GM21786 (cell line): ENCODE measurements around the gene SLIT3.

Source experiments
- ATAC-seq: cut with Tn5 transposase; IDR thresholded peaks from one replicate; pipeline ENCODE4 v1.9.1; 2021; ENCODE audit not compliant: unreplicated experiment

Gene SLIT3

DNA sequence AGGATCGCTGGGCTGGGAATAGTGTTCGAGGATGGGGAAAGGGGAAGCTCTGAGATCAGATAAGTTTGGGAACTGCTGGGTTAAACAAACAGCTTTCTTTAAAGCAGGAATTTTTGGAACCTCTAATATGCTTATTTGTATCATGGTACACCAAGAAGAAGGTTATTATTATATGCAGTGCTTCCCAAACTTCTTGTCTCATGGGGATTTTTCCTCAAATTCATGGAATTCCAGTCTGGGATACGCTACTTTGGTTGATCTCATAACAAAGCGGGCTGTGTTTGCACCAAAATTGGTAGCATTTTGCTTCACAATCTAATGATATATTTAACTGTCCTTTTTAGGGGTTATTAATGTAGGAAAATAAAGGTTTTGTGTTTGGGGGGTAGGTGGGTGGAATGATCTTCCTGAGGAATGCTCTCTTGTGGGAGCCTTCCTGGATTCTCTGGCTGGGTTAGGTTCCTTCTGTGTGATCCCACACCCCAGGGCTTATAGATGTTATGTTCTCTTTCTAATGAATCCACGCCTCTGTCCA is 605.6 kb downstream of the SLIT3 start:
- ATAC-seq, result no peak

DNA sequence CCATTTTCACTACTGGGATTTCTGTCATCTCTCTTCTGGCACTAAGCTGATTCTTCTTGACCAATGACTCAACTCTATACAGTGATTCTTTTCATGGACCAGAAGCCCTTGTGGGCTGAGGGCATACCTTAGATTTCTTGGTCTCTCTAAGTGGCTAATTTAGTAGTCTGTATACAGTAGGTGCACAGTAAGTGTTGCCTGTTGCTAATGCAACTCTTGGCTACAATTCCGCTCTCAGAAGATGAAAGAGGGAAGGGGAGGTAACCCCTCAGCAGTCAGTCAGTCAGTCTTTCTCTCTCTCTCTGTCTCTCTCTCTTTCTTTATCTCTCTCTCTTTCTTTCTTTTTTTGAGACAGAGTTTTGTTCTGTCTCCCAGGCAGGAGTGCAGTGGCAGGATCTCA is 606.6 kb downstream of the SLIT3 start:
- no peak for ATAC-seq

DNA sequence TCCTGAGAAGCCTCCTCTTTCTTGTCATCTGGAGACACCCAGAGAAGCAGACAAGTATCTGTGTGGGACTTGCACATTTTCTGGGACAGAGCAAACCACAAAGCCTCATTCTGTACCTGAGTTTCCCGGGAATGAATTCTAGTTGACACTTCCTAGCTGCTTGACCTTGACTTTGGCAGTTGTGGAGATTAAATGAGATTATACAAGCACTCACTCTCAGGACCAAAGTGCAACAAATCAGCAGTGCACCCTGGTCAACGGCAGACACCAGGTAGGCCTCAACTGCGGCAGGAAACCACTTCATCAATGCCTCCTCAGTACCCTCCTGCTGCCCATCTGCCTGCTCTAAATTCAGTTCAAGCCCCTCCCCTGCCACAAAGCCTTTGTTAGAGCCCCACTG is 607.1 kb downstream of the SLIT3 start:
- no peak for ATAC-seq

DNA sequence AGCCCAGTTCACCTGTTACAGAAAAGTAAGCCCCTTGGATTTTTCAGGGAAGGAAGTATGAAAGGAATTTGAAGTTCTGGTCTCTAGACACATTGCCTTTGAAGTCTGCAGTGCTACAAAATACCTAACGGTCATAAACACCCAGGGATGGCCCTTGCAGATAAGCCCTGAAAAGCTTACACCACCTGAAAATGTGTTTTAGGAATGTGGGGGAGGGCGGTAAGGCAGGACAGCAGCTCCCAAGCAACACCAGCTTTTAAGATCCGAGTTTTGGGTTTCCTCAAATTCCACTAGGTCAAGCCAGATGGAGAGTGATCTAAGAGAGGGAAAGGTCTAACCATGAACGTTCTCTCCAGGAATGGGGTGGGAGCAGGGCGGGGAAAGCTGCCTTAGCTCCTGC is 607.6 kb downstream of the SLIT3 start:
- ATAC-seq, result no peak

- ATAC-seq, result no peak
Measured at GRCh38 chr5:168691891-168692290, 609.0 kb downstream of the SLIT3 start.

GRCh38 chr5:168689260-168689659 is 611.7 kb downstream of the SLIT3 start:
- no peak for ATAC-seq

- no peak for ATAC-seq
Measured at GRCh38 chr5:168686837-168687236, 614.1 kb downstream of the SLIT3 start.

DNA sequence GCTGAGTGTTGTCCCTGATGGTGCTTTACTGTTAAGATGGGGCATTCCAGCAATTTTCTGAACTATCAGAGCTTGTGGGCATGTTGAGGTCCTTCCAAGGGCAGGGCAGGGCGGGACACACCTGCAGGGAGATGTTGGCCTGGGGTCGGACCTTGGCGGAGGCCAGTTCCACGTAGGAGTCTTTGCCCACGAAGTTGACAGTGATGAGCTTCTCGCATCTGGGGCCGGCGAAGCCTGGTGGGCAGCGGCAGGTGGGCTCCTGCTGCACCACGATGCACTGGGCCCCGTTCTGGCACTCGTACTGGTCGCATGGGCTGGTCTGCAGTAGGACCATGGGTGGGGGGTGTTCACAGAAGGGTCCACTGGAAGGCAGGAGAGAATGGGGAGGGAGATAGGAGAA is 615.4 kb downstream of the SLIT3 start:
- ATAC-seq, result no peak

- ATAC-seq, result no peak
Measured at GRCh38 chr5:168683927-168684295, 617.0 kb downstream of the SLIT3 start.

- ATAC-seq, result no peak
Measured at GRCh38 chr5:168683247-168683926, 617.6 kb downstream of the SLIT3 start.

GRCh38 chr5:168681556-168682183 is 619.3 kb downstream of the SLIT3 start:
- no peak for ATAC-seq

- ATAC-seq, result no peak
Measured at GRCh38 chr5:168680395-168680794, 620.5 kb downstream of the SLIT3 start.

GRCh38 chr5:168679515-168679920 is 621.4 kb downstream of the SLIT3 start:
- ATAC-seq, result peak; percentile 64

- no peak for ATAC-seq
Measured at GRCh38 chr5:168676501-168676900, 624.4 kb downstream of the SLIT3 start.

DNA sequence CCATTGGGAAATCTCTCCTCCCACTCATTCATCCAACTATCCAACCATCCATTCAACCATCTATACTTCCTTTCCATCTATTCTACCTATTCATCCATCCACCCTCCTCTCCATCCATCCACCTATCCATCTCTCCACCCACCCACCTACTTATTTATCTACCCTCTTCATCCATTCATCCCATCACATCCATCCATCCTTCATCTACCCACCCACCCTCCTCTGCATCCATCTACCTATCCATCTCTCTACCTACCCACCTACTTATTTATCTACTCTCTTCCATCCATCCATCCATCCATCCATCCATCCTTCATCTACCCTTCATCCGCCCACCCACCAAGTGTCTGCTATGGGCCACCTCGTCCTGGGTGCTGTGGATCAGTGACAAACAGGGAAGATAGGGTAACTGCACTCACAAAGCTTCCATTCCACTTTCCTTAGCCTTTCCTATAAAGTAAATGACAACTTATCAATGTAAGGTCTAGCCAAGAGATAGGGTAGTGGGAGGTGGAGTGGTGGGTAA is 625.0 kb downstream of the SLIT3 start:
- no peak for ATAC-seq

DNA sequence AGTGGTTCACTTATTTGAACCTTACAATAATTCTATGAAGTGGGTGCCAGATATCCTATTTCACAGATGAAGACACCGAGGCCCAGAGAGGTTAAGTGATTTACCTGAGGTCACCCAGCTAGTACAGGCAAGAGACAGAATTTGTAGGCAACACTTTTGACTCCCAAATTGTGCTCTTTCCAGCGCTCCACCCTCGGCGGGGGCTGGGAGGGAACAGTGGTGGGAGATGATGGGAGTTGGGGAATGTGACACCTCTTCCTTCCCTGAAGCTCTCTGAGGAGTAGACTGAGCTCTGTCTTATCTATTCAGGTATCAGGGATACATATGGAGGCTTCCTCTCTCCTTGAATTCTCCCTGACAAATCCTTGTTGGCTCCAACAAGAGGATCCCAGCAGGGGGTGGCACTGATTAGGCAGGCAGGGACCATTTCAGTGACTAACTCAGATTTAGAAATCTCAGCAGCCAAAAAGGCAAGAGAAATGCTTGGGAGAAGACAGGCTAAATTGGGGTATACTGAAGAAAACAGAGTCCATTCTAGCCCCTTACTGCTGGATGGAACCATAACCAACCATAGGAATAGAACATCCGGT is 626.0 kb downstream of the SLIT3 start:
- ATAC-seq, result no peak

DNA sequence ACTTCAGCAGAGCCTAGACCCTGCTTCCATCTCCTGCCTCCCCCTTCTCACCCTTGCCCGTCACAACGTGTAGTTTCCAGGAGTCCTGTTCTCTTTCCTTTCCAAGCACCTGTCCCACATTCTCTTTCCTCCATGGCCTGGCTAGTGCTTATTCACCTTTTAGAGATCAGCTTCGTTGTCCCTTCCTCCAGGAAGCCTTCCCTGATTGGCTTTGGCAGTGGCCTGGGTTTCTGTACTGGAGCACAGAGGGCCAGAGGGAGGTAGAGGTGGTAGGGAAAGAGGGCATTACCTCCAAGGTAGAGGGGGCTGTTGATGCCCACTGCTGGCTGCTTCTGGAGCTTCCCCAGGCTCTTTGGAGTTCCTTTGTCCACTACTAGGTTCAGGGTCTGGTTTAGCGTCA is 628.1 kb downstream of the SLIT3 start:
- no peak for ATAC-seq

DNA sequence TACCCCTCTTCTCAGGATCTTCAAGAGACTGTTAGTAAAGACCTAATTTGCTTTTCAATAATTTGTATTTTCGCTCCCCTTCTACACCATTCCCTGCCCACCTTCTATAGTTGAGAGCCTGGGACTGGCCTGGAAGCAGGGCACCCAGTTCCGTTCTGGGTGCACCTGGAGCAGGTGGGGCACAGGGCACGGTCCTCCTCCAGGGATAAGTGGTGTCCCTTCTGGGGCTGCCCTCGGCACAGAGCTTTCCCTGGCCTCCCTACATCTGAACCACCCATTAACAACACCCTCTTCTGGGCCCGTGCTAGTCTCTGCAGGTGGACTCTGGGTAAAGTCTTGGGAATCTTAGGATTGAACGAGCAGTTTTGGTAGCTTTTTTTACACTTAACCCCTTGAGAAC is 628.9 kb downstream of the SLIT3 start:
- ATAC-seq, result no peak

DNA sequence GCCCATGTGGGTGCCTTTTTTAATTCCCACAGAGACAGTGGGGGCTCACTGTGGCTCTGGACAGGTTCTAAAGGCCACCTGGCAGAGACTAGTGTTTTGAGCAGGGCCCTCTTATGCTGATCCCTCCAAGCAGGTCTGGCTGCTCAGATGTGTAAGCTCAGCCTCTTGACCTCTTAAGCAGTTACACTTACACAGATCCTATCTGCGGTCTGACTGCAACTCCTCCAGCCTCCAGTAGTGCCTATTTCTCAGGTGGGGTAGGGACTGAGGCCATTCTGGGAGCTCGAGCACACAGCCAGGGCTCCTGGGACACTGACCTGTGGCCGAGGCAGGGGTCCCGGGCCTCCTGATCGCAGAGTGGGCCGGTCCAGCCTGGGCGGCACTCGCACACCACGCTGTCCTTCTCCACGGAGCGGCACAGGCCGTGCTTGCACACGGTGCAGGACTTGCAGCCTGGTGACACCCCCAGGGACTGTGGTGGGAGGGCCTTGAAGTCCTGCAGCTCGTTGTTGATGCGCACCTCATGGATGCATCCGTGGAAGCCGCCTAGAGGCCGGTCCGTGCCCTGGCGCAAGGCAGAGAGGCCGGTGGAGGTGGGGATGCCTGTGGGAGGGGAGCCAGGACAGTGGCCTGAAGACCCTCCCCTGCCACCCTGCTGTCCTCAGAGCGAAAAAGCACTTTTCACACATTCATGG is 629.9 kb downstream of the SLIT3 start:
- no peak for ATAC-seq

DNA sequence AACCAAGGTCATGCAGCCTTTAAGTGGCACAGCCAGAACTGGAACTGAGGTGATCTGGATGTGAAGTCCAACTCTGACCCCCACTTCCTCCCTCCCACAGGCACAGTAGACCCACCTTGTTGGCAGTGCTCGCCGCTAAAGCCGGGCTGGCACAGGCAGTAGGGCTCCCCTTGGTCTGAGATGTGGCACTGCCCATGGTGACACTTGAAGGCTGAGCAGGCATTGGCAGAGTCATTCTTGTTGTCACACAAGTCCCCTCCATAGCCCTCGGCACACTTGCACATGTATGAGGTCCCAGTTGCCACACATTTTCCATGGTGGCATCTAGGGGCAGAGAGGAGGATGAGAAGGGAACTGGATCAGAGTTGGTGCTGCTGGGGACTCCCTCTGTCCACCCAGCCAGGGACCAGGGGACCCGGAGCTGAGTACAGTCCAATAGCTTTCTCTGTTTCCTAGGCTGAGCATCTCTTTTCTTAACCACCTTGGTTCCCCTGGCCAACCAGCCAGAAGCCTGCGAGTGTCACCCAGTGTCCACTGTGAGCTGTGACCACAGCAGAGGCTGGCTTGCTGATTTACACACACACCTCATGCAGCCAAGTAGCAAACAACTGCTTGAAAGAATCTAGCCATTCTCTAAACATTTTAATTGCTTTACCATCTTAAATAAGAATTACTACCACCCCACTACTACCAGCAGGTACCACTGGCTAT is 631.1 kb downstream of the SLIT3 start:
- ATAC-seq, result no peak

GRCh38 chr5:168669156-168669555 is 631.8 kb downstream of the SLIT3 start:
- ATAC-seq, result no peak
